Astrocyte of the hippocampus (primary cell): Measurements from ENCODE around the gene LPCAT1.
"Not testable (repeated sequence)": the region's sequence is repeated elsewhere in the genome, so short reads cannot be mapped to it uniquely, and the experiment has no call there.

Experiments
- DNase-seq: peaks from one replicate; pipeline ENCODE4 v3.0.0; 2011; ENCODE audit warnings: low read depth, low spot score

The LPCAT1 gene

DNA sequence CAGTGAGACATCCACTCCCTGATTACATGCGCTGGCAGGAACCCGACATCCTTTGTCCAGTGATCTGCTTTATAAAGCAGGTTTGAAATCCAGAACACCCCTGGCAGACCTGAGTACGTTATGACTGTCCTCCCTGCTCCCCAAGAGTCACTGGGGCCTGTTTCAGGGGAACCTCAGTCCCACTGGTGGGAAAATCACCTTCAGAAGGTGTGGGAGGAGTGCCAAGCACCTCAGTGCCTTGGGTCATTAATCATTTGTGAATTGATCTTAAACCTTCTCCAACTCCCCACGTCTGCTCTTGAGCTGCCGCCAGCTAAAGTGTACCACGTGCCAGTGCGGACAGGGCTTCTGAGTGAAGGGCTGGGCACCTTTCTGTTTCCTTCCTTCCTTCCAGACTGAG, 94.7 kb downstream of the LPCAT1 start:
- no peak for DNase-seq

DNA sequence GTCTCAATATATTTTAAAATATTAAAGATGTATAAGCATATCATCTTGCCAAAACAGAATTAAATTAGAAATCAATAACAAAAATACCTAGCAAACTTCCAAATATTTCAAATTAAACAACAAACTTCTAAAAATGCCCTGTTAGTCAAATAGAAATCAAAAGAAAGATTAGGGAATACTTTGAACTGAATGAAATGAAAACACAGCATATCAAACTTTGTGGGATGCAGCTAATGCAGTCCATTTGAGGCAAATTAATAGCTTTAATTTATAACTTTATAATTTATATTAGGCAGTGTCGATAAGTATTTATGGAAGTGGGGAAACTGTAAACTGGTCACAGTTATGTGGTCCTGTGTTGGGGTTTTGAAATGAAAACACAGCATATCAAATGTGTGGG, 95.7 kb downstream of the LPCAT1 start:
- DNase-seq, result no peak

DNA sequence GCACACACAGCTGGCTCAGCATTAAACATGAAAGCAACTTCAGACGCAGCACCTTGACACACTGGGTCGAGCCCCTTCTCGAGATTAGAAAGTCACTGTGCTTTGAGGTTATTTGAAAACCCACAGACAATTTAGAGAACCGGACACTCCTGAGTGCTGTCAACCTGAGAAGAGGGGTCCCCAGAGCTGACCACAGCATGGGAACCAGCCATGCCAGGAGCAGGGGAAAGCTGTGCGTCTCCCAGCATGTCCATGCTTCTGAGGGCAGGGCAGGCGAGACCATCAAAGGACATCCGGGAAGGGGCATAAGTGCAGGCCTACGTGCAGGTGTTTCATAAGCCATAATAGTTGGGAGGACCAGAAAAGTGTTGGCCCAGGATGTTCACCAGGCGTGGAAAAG, 99.0 kb downstream of the LPCAT1 start:
- DNase-seq, result no peak

DNA sequence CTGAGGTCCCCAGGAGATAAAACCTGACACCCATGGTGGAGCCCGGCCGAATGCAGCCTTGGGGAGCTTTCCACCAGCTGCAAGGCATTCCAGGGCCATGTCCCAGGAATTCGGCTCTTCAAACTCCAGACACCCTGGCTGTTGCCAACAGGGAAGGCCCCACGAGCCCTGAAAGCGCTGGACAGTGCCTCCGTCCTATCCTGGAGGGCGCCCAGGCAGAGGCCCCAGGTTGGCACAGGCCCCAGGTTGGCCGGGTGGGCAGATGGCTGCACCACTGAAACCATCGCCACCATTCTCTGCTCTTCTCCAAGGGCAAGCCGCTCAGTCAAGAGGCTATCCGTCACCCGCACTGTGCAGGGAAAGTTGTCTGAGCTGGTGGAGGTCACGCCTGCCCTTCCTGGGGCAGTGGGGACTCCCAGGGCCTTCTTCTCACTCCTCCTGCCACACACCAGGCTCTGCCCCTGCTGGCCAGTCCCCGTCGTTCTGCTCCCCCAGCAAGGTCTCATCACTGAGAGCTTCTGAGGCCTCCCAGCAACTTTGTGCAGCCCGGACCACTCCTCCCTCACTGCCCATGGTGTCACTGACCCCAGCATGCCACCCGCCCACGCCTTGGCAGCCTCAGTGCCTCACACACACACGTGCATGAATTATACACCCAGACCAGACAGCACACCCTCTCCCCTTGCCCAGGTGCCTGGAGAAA, 99.7 kb downstream of the LPCAT1 start:
- no peak for DNase-seq

DNA sequence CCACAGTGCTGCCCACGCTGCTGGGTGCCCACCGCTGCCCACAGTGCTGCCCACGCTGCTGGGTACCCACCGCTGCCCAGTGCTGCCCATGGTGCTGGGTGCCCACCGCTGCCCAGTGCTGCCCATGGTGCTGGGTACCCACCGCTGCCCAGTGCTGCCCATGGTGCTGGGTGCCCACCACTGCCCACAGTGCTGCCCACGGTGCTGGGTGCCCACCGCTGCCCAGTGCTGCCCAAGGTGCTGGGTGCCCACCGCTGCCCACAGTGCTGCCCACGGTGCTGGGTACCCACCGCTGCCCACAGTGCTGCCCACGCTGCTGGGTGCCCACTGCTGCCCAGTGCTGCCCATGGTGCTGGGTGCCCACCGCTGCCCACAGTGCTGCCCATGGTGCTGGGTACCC, 101.2 kb downstream of the LPCAT1 start:
- DNase-seq, result not testable (repeated sequence)

DNA sequence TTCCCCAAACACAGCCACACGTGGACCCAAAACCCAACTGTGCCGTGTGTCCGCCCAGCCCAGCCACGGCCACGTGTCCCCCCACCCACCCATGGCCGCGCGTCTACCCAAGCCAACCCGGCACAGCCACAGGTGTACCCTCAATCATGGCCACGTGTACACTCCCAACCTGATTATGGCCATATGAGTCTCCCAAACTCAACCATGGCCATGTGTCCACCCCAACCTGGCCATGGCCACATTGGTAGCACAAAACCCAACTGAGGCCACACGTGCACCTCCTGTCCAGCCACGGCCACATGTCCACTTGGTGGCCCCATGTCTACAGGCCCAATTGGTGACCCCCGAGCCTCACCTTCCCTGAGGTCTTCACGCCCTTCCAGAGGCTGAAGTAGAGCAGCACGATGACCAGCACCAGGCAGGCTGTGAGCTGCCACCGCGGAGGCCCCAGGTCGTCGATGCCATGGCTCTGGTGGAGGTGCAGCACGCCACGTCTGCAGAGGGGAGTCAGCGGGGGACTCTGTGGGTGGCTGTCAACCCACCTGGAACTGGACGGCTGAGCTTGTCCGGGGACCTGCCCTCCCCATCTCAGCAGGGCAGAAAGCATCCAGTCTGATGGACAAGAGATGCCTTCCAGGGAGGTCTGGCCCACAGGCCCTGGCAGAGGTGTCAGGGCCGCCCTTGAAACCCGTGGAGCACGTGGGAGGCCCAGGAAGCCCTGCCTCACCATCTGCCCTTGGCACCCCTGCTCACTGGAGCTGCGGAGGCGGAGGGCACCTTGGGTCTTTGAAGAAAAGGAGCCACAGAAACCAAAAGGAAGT, 102.0 kb downstream of the LPCAT1 start:
- no peak for DNase-seq

DNA sequence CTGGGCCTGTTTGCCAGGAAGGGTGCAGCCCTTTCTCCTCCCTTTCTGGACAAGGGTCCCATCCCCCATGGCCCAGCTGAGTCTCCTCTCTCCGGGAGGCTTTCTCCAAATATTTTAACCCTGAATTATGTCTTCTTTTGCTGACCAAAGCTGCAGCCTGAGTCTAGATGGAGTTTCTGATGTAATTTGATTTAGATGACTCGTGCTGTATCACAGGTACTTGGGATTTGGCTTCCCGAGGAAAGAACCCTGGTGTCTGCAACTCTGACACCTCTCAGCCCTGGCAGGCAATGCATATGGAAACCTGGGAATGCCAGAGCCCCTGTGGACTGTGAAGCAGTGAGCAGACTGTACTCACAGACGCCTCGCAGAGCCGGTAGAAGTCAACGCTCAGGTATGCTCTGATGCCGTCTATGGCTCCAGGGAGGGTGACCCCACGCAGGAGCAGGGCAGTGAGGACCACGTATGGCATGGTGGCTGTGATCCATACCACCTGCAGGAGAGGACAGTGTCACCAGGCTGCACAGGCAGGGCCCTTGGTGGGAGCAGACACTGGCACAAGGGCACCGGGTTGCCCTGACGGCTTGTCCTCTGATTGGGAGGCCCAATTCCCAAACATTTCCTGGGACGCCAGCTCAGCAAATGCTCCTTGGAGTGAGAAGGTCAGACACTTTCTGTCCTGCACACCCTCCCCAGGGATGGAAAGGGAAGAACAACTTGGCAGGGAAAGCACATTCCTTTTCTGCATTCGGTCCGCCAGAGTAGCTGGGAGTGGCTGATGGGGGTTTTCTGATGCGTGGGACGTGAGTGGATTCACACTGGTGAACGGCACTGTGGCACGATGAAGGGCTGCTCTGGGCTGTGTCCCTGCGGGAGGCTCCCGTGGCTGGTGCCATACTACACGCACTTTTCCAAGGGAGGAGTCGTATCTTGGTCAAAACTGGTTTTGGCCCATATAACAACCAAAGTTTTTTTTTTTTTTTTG, 103.3 kb downstream of the LPCAT1 start:
- no peak for DNase-seq

DNA sequence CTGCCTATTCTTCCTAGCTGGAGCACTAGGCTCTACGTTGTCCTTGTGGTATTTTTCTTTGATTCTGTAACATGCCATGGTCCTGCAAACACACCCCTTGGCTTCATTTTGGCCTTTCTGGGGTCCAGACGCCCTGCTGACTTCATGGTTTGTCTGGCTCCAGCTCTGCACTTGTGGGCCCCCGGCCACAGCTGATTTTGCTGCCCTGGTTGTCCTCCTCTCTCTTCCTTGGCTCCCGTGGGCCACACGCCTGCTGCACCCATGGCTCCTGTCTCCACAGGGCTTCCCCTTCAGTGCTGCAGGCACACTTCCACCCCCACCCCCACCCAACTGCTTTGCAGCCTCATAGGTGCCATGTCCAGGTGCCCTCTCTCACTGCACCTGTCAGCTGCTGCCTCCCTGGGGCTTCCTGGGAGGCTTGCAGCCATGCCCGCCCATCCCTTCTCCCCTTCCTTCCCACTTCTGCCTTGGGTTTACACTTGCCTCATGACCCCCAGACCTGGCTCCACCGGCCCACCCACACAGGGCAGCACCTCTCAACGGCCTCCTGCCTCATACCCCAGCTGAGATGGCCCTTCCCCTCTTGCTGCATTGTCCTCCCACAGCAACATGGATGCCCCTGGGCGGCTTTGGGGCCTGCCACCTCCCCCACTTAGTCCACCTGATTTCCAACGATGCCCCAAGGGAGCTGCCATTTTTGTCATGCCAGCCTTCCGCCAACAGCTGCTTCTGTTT, 104.1 kb downstream of the LPCAT1 start:
- DNase-seq, result no peak

DNA sequence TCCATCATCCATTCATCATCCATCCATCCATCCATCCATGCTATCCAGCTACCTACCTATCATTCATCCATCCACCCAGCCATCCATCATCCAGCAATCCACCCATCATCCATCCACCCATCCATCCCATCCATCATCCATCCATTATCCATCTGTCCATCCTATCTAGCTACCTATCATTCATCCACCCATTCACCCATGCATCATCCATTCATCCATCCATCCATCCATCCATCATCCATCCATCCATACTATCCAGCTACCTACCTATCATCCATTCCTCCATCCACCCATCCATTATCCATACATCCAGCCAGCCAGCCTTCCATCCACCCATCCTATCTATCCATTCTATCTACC, 104.9 kb downstream of the LPCAT1 start:
- DNase-seq, result no peak

DNA sequence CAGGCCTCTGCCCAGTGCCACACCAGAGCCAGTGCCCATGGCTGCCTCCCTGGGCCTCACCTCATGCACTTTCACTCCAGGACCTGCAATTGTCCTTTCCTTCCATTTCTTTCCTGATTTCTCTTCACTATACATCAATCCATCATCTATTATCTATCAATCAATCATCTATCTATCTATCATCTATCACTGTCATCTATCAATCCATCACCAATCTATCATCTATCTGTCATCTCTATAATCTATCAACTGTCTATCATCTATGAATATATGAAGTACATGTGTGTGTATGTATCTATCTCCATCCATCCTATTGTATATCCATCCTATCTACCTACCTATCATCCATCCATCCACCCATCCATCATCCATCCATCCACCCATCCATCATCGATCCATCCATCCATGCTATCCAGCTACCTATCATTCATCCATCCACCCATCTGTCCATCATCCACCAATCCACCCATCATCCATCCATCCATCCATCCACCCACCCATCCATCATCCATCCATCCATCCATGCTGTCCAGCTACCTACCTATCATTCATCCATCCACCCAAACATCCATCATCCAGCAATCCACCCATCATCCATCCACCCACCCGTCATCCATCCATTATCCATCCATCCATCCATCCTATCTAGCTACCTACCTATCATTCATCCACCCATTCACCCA, 105.4 kb downstream of the LPCAT1 start:
- no peak for DNase-seq

DNA sequence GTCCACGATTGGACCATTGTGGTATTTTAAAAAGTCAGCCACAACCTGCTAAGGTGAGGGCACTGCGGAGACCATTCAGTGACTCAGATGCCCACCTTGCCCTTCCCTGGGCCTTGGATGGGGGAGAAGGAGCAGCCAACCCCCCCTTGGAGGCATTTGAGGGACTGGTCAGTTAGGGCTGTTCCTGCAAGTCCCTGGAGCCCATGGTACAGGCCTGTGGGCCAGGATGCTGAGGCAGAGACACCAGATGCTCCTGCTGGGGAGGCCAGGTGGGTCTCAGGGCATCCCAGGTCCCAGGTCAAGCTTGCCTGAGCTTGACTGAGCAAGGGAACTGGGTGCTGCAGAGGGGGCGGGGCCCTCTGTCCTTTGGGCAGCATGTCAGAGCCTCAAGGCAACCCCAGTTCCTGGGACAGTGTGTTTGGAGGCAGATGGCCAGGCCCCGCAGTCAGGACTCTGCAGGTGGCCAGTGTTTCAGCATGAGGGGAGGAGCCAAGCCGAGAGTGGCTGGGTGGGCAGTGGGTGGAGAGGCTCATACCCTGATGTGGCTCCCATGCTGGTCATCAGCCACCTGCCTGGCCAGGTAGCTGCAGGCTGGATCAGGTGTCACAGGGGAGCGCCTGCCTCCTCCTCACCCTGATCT, 106.1 kb downstream of the LPCAT1 start:
- no peak for DNase-seq

DNA sequence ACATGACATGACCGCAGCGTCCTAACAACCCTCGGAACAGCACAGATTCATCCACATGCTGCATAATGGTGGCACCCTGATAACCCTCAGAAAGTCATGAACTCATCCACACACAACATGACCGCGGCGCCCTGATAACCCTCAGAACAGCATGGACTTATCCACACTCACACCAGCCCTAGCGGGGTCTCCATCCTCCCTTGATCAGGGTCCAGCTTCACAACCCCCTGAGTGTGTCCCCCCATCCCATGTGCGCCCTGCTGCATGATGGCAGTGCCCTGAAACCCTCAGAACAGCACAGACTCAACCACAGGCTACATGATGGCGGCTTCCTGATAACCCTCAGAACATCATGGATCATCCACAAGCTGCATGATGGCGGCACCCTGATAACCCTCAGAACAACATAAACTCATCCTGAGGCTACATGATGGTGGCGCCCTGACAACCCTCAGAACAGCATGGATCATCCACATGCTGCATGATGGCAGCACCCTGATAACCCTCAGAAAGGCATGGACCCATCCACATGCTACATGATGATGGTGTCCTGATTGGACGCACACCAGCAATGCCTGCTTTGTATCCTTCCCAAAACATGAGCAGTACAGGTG, 106.8 kb downstream of the LPCAT1 start:
- no peak for DNase-seq

DNA sequence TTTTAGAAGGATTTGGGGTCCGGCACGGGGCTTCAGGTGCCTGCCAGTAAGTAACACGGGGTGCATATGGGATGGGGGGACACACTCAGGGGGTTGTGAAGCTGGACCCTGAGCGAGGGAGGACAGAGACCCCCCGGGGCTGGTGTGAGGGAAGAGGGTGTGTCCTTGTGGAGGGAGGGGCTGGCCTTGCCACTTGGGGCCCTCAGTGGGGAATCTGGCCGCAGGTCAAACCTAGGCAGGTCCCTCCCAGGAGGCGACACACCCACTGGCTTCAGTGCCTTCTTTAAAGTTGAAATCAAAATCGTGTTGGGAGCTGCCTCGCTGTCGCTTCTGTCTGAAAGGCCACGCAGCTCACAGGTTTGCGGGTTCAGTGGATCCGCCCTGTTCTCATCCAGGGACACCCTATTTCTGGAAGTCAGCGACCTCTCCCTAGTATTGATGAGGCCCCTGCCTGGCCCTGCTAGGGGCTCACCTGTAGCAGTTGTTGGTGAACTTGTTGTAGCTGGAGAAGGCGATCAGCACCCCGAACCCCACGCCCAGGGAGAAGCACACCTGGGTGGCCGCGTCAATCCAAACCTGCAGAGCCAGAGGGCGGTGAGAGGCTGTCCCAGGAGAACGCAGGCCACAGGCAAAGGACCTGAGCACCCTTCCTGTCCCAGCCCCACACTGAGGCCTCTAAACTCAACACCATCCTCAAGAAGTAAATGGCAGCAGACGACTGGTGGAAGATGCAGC, 108.0 kb downstream of the LPCAT1 start:
- no peak for DNase-seq

DNA sequence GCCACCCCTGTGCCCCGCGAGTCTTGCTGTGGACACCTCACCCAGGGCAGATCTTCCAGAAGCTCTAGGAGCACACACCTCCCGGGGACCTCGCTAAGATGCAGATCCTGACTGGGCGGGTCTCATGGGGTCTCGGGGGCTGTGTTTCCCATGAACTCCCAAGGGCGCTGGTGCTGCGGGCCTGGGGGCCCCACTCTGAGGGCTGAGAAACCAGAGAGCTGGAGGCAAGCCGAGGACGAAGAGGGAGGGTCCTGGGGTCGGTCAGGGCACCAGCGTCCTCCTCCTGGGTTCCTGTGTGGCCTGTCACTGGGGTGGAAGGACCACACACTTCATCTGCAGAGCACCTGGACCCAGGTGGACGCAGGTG, 108.7 kb downstream of the LPCAT1 start:
- no peak for DNase-seq

DNA sequence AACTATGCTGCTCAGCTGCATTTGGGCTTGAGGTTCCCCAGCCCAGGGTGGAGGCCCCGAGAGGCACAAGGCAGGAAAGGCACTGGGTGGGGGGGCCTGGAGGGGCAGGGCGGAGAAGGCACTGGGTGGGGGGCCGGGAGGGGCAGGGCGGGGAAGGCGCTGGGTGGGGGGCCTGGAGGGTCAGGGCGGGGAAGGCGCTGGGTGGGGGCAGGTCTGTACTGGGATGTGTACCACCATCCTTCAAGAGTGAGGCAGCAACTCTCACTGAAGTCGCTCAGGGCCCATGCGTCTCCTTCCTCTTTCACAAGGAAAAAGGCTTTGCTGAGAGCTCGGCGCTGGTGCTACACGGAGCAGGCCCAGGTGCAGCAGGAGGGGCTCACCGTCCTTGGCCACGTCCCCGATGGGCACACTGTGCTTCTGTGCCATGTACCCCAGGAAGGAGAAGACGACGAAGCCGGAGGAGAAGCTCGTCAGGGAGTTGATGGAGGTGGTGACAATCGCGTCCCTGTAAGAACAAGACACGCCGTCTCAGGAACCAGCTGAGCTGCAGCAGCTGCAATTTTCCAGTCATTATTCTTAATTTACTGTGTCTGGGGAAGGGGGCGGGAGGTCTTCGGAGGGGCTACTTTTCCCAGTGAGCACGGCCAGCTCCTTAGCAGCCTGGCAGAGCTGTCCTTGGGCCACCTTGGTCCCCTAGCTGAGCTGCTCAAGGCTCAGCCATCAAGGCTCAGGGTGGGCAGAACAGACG, 109.3 kb downstream of the LPCAT1 start:
- no peak for DNase-seq

DNA sequence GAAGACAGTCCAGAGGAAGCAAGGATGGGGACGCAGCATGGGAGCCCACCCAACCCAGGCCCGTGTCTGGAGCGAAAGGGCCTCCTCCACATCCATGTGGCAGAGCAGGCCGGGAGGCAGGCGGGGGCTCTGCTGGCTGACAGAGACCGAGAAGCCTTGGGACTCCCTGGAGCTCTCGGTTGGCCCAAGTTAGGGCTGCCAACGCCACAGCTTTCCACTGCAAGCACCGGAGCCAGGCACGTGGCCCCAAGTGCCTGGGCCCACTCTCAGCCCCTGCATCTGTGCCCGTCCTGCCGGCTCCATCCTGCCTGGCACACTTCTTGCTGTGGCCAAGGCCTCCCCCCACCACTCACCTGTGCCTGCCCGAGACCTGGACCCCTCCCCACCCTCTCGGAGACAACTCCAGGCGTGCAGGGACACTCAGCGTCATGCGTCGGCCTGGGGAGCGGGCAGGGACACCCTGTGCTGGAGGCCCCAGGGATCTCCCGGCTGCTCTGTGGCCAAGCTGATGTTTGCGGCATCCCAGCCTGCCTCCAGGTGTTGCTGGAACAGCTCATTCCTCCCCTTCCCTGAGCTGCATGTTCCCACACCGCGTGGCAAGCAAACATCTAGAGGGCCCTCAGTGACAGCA, 110.0 kb downstream of the LPCAT1 start:
- DNase-seq, result no peak

DNA sequence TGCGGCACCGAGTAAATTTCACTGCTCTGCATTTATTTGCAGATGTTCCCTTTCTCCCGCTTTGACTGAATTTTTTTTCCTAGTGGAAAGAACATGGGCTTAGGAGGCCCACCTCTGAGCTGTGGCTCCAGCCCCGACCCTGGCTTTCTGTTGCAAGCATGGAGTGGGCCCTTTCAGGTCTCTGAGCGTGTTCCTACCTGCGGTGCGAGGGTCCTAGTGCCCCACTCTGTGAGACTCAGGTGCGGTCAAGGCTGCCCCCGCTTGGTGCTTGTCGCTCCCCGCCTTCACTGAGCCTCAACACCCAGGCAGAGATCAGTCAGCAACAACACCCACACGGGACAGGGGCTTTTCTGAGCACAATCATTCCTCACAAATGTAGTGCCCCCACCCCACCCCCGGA, 110.5 kb downstream of the LPCAT1 start:
- DNase-seq, result no peak

DNA sequence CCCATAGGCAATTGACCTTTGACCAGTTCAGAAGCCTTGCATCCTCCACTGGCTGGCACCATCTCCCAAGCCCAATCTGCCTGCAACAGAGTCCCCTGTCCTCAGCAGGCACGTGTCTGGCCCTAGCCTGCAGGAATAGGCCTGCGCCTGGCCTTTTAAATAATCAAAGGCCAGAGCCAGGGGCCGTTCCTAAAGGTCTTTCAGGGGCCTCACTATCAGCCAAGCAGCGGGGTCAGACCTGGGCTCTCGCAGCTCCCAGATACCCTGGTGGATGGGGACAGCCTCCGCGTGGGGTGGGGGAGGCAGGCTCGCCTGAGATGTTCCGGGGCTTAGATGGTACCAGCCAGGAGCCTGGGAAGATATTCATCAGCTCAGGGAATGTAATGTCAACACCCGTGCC, 111.1 kb downstream of the LPCAT1 start:
- no peak for DNase-seq
